GM21528 (cell line): Measurements from ENCODE around the gene GATAD2B.
"Not testable (repeated sequence)": the region's sequence is repeated elsewhere in the genome, so short reads cannot be mapped to it uniquely, and the experiment has no call there.

ENCODE experiments used
- ATAC-seq: cut with Tn5 transposase; IDR thresholded peaks from one replicate; pipeline ENCODE4 v1.9.1; 2021; ENCODE audit warnings: mild to moderate bottlenecking, moderate library complexity; ENCODE audit not compliant: unreplicated experiment, low FRiP score

The GATAD2B gene

DNA sequence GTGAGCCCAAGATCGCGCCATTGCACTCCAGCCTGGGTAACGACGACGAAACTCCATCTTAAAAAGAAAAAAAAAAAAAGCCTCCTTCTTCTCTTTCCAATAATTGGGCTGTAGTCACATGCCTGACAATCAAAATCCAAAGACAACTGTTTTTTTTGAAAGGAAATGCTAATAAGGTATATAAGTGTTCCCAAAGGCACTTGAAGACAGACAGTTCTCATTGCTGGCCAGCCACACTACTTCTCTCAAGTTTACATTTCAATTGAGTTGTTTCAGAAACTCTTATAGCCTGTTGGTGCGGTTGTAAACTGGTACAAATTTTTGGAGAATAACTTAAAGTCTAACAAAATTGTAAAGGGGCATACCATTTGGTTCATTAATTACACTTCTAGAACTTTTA, 23.3 kb downstream of the GATAD2B start:
- ATAC-seq: no peak

DNA sequence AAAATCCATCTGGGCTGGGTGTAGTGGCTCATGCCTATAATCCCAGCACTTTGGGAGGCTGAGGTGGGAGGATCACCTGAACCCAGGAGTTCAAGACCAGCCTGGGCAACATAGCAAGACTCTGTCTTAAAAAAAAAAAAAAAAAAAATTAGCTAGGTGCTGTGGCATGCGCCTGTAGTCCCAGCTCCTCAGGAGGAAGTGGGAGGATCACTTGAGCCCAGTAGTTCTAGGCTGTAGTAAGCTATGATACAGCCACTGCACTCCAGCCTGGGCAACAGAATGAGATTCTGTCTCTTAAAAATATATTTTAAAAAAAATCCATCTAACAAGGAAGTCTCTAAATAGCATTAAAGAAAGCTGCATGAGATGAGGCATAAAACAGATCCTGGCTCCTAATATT, 26.9 kb downstream of the GATAD2B start:
- ATAC-seq: not testable (repeated sequence)

DNA sequence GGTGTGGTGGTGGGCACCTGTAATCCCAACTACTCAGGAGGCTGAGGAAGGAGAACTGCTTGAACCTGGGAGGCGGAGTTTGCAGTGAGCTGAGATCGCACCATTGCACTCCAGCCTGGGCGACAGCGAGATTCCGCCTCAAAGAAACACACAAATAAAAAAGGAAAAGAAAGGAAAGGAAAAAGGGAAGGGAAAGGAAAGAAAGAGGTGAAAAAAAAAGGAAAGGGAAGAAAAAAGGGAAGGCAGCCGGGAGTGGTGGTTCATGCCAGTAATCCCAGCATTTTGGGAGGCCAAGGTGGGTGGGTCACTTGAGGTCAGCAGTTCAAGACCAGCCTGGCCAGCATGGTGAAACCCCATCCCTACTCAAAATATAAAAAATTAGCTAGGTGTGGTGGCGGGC, 31.7 kb downstream of the GATAD2B start:
- not testable (repeated sequence) for ATAC-seq

DNA sequence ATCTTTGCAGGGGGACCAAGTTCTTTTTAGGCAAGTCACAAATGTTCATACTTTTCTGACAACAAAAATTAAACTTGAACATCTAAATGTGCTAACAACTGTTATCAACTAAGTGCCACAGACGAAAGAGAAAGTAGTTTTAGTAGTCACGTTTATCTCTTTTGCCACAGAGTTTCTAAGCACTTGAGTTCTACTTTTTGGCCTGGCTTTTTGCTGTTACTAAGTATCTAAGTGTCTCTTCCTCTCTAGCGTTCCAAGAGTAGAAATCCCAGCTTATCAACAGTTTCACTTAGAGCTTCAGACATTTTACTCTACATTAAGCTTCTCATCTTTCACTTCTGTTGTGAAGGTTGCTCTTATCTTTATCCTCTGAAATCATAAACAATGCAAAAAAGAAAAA, 34.2 kb downstream of the GATAD2B start:
- no peak for ATAC-seq

DNA sequence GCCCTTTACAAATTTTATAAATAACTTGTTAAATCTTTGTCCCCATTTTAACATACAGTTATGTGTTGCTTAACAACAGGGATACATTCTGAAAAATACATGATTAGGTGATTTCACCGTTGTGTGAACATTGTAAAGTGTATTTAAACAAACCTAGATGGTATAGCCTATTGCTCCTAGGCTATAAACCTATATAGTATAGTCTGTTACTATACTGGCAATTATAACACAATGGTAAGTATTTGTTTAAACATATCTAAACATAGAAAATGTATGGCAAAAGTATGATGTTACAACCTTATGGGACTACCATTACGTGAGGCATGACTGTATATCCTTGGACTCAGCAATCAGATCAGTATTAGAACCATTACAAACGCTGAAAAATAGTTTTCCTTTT, 36.6 kb downstream of the GATAD2B start:
- no peak for ATAC-seq

DNA sequence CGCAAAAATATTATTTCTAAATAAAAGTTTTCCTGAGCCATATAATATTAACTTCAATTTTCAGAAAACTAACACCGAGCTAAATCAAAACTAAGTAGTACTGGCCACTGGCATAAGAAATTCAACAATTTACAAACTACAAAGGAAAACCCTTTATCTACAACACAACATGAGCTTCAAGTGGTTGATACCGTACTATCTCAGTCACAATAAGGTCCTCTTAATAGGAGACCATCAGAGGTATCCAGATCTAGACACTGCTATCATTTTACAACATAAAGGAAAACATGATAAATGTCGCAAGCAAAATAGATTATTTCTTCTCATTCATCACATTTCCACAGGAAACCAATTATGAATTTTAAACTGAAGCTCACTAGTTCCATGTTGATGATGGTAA, 39.5 kb downstream of the GATAD2B start:
- ATAC-seq: no peak

DNA sequence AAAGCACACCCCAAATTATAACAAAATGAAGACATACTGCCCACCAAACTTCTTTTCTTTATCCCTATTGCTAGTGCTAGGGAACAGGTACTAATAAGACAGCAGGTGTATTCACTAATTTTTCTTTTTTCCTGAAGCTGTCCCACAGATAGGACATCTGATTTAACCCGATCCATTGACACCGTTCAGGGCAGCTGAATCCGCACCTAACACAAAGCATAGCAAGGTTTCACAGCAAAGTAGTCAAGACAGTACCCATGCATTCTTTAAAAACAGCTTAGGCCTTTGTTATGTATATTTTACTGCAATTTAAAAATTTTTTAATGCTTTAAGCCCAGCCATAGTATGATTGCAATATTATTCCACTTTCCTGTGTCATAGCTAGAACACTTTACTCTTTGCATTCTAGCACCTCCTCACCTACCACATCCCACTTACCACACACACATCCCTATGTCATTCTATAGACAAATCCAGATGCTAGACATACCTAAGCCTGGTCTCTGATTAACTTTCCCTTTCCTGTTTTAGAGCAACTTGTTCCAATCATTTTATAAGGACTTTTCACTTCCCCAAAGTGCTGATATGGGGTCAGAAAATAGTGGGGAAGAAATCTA, 40.4 kb downstream of the GATAD2B start:
- ATAC-seq: no peak

DNA sequence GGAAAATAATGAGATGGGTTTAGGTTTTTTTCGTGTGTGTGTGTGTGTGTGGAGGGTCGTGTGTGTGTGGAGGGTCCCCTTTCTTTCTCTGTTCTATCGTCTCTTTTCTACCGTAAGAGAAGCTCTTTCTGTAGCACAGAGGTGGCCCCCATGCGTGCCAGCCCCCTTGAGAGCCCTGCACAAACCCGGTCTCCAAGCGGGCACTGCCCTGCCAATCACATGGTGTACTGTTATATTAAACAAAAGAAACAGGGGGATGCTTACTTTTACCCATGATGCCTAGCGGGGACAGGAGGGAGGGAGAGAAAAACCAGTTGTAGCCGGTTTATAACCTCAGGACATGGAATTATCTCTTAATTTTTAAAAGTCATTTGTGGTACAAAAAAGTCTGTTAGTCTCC, 41.0 kb downstream of the GATAD2B start:
- no peak for ATAC-seq

DNA sequence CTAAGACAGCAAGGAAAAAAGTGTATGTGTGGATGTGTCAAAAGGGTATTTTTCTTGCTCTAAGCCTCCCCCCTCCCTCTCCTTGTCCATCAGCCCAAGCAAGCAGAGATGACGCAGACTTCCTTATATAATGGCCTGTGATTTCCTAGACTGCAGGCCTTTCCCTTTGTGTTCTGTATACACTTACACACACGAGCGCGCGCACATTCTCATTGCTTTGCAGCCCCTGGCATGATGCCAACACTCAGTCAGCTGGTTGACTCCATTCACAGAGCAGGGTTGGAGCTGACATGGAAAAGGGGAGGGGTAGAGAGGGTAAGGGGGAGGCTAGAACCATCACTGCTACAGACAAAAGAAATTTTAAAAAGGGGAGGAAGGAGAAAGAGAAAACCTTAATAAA, 41.8 kb downstream of the GATAD2B start:
- no peak for ATAC-seq

DNA sequence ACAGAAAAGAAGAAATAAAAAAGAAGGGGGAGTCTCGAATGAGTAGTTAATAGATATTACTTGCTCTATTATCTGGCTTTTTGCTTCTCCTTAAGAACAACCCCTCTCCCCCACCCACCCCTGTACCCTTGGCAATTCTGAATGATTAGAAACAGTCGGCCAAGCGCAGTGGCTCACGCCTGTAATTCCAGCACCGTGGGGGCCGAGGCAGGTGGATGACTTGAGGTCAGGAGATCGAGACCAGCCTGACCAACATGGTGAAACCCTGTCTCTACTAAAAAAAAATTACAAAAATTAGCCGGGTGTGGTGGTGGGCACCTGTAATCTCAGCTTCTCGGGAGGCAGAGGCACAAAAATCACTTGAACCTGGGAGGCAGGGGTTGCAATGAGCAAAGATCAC, 42.7 kb downstream of the GATAD2B start:
- no peak for ATAC-seq

DNA sequence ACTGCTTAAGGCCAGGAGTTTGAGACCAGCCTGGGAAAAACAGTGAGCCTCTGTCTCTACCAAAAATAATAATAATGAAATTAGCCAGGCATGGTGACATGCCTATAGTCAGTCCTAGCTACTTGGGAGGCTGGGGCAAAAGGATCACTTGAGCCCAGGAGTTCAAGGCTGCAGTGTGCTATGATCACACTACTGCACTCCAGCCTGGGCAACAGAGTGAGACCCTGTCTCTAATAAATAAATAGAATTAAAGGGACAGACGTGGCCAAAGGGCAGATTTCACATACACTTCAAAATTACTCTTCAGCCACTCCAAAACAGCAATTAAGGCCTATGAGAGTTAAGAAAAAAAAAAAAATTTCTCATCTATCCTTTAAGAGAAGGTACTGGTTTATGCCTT, 45.7 kb downstream of the GATAD2B start:
- no peak for ATAC-seq

DNA sequence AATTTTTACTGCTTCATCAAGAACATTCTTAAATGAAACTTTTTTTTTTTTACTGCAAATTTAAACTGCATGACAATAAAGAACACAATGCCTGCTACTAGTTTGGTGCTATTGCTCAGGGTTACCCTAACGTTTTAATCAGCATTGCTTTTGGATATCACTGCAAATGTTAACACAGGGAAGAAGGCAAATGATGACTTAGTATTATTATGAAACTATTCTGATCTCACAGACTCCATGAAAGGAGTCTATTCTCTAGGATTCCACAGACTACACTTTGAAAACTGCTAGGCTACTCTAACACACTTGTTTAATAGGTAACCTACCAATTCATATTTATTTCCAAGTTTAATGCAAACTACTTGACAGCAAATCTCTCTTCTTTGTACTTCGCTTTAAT, 49.8 kb downstream of the GATAD2B start:
- no peak for ATAC-seq

DNA sequence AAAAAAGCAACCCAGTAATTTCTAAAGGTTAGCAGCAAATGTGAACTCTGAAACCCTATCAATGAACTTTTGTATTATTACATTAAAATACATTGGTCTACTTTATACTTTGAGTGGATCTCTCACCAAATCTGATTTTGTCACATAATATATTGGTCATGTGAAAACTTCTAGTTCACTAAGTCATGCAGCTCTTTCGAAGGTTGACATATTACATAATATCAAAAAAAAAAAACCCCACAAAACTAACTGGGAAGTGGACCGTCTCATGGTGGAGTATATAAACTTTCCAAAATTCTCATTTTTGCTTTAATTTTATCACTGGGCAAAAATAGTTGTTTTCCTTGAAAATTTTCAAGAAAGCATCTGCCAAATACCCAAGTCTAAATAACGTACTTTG, 50.4 kb downstream of the GATAD2B start:
- ATAC-seq: no peak

DNA sequence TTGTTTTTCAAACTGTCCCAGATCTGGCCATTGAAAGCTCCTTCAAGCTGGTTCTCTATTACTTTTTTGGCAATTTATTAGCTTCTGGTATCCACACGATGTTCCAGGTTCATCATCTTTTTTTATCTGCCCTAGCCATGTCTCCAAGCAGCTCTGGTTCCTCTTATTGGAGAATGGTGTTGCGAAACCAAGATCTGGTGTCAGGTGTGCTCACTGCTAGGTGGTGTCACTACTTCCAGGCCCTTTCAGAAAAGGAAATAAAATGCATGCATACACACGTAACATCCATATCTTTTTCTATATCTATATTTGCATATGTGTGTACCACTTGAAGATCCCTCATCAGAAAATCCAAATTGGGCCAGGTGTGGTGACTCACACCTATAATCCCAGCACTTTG, 53.3 kb downstream of the GATAD2B start:
- no peak for ATAC-seq

DNA sequence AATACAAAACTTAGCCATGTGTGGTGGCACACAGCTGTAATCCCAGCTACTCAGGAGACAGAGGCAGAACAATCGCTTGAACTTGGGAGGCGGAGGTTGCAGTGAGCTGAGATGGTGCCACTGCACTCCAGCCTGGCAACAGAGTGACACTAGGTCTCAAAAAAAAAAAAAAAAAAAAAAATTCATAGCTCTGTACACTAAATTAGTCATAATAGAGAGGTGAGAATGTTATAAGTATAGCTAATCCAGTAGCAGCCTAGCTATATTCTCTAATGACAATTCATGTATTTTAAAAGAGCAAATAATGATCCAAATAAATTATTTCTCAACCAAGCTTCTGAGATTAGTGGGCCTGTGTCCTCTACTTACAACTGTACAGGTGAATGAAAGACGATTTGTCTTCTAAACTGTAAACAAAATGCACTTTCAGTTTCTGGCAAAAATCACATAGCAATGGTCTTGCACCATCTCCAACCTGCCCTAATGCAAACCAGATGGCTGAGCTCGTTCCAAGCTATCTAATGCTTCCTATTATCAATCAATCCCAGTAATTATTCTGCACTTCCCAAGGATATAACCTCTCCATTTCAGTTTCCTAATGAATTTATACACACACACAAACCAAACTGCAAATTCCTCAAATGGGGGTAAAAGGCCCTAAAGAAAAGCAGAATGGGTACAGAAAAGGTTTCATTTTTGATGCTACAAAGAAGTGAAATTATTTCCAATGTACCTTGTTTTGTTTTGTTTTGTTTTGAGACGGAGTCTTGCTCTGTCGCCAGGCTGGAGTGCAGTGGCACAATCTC, 56.5 kb downstream of the GATAD2B start:
- ATAC-seq: no peak

DNA sequence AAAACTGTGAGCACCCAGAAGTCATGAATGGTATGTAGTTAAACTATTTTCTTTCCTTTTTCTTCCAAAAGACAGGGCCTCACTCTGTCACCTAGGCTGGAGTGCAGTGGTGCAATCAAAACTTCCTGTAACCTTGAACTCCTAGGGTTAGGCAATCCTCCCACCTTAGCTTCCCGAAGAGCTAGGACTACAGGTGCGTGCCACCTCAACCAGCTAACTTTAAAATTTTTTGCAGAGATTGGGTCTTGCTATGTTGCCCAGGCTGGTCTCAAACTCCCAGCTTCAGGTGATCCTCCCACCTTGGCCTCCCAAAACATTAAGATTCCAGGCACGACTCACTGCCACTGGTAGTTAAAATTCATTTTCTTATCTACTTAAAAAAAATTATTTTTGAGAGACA, 62.5 kb downstream of the GATAD2B start:
- no peak for ATAC-seq

DNA sequence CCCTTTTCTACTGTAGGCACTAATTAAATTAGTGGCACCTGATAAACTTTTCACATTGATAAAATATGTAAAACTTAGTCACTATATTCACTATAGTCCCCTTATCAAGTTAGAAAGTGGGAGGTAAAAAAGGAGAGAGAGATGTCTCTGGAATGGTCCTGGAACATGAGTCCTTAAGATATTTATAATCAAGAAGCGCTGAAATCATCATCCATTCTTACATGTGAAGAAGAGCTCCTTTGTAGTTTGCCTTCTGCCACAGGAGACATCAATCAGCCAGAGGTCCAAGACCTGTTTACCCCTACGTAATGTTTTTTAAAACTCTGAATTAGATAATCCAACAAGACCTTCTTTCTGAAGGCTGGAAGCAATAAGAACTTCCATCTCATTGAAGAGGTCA, 65.3 kb downstream of the GATAD2B start:
- no peak for ATAC-seq

DNA sequence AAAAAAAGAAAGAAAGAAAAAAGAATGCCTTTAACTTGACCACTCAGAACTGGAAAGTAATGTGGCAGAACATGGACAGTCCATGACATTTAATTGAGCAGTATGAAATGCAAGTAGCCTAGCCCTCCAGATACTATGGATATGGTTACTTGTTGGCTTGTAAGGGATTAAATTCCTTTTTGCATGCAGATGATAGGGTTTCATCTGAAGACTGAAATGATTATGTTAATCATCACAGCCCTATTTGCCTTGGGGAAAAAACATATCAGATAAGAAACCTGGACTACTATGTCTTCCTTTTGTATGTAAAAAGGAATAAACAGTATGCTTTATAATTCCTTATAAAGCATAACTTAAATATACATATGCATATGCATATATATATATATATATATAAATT, 66.0 kb downstream of the GATAD2B start:
- ATAC-seq: no peak

DNA sequence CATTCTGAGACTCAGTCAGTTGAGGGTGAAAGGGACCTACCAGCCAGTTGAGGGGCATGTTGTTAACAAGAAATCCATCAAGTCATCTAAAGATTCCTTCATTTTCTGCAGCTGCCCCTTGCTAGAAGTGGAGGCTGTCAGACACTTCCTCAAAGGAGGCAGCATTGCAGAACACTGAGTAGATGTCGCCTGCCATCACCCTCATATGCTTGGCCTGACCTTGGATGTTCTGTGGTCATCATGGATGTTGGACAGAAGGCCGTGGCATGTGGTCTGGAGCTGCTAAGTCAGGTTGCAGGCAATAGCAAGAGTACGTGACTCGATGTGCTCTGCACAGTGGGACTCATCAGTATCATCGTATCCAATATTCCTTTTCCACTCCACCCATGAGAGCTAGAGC, 70.6 kb downstream of the GATAD2B start:
- ATAC-seq: no peak

DNA sequence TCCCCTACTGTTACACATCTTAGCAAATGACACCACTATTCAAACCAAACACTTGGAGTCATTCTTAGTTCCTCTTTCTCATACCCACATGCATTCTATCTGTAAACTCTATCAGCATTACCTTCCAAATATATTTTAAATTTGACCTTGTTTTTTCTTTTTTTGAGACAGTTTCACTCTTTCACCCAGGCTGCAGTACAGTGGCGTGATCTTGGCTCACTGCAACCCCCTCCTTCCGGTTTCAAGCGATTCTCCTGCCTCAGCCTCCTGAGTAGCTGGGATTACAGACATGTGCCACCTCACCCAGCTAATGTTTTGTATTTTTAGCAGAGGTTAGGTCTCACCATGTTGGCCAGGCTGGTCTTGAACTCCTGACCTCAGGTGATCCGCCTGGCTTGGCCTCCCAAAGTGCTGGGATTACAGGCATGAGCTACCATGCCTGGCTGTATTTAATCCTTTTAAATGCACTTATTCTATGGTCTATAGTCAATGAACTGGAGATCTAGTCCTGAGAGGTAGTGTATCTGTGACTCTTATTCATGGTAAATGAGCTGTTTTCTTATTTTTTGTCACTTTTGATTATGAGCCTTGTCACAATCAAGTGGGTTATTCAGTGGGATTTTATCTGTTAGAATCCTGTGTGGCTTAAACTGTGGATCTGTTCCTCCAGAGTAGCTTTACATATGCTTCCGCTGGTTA, 73.1 kb downstream of the GATAD2B start:
- ATAC-seq: peak; percentile 59

DNA sequence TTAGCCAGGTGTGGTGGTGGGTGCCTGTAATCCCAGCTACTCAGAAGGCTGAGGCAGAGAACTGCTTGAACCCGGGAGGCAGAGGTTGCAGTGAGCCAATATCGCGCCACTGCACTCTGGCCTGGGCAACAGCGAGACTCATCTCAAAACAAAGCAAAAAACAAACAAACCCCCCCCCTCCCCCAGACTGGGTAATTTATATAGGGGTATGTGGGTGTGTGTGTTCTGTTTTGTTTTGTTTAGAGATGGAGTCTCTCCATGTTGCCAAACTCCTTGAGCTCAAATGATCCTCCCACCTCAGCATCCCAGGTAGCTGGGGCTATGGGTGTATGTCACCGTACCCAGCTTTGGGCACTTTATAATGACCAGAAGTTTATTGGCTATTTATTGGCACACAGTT, 74.0 kb downstream of the GATAD2B start:
- ATAC-seq: no peak

DNA sequence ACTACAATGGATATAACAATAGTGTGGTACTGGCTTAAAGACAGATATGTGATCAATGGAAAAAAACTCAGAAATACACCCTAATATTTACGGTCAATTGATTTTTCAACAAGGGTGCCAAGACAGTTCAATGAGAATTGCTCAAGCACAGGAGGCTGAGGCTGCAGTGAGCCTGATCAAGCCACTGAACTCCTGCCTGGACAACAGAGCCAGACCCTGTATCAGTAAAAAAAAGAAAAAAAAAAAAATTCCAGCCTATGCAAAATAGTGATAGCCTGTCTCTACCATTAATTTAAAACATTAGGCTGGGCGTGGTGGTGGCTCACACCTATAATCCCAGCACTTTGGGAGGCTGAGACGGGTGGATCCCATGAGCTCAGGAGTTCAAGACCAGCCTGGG, 77.6 kb downstream of the GATAD2B start:
- no peak for ATAC-seq
